A549 (cell line): ENCODE results near the gene STX12. TPM values are rescaled to one million over a fixed set of nuclear protein-coding genes. Genes with fewer than 3 reads are reported as not detected.

Experiments used
- ATAC-seq, 2 experiments: fragments of 200-7000 bp in 1 of 2; fragments of >200 bp in 1 of 2; cut with Nextera tagmentation in 1 of 2; cut with Tn5 transposase in 1 of 2; 3 replicates each; pipeline versions ENCODE4 v1.8.0 to v1.9.1; 2018 to 2020; ENCODE audit warnings: mild to moderate bottlenecking in 1 of 2, moderate library complexity in 1 of 2
- CTCF ChIA-PET: fragments of 300-600 bp; sonication (Branson Sonifier 250); formaldehyde crosslinking; extraction: SDS; loops from one replicate; lab custom pipeline; 2021; ENCODE audit warnings: antibody characterized with exemption, inconsistent platforms; lab: Yijun Ruan, JAX
- POLR2A ChIA-PET: fragments of 350-600 bp; formaldehyde crosslinking; extraction: SDS; loops from one replicate; lab custom pipeline; 2021; ENCODE audit warnings: antibody characterized with exemption, inconsistent platforms; lab: Yijun Ruan, JAX
- DNase-seq, 2 experiments: peaks; one replicate each; pipeline versions ENCODE4 v3.0.0 to v3.0.0-alpha.2; 2011 to 2016; ENCODE audit warnings: low read depth in 1 of 2, low spot score in 1 of 2
- FAIRE-seq: peaks from 2 replicates; lab custom pipeline; 2011; peaks lifted over from hg19 to GRCh38; lab: Jason Lieb, UNC
- H3K27ac ChIP-seq, 2 experiments: fragments of >200 bp; sonication (Bioruptor Twin); formaldehyde crosslinking; 3 replicates each; pipeline ENCODE4 v1.5.1; 2016 to 2017
- H3K4me1 ChIP-seq: fragments of >200 bp; sonication (Bioruptor Twin); formaldehyde crosslinking; 3 replicates; pipeline ENCODE4 v1.6.1; 2016
- H3K4me2 ChIP-seq: fragments of >200 bp; sonication (Bioruptor Twin); formaldehyde crosslinking; 3 replicates; pipeline ENCODE4 v1.6.1; 2016
- H3K4me3 ChIP-seq: fragments of >200 bp; sonication (Bioruptor Twin); formaldehyde crosslinking; 3 replicates; pipeline ENCODE4 v1.5.1; 2016
- H3K9me3 ChIP-seq: fragments of >200 bp; sonication (Bioruptor Twin); formaldehyde crosslinking; 3 replicates; pipeline ENCODE4 v1.6.1; 2016
- CBX8 ChIP-seq: fragments of 200-600 bp; sonication (generic); IDR thresholded peaks from 2 replicates; pipeline ENCODE4 v1.6.1; 2016
- CHD2 ChIP-seq: fragments of 150-350 bp; IDR thresholded peaks from 2 replicates; pipeline ENCODE4 v1.6.1; 2014; ENCODE audit warnings: low read length; ENCODE audit not compliant: partially characterized antibody
- CHD4 ChIP-seq: fragments of 200-600 bp; sonication (generic); IDR thresholded peaks from 2 replicates; pipeline ENCODE4 v1.6.1; 2016; ENCODE audit warnings: antibody characterized with exemption, mild to moderate bottlenecking, borderline replicate concordance
- HOXA7 ChIP-seq: fragments of 250-450 bp; sonication (Bioruptor Pico); IDR thresholded peaks from 2 replicates; pipeline ENCODE4 v1.5.0; 2020; ENCODE audit warnings: mild to moderate bottlenecking, moderate library complexity
- JUN ChIP-seq, 2 experiments: fragments of >200 bp; sonication (Bioruptor Twin); formaldehyde crosslinking; IDR thresholded peaks; 2 replicates in 1 of 2; 3 replicates in 1 of 2; pipeline ENCODE4 v1.6.1; 2016 to 2017
- KDM1A ChIP-seq: fragments of 200-600 bp; sonication (generic); IDR thresholded peaks from 2 replicates; pipeline ENCODE4 v1.6.1; 2016; ENCODE audit warnings: low read depth, mild to moderate bottlenecking
- KDM5A ChIP-seq: fragments of 200-600 bp; sonication (generic); IDR thresholded peaks from 2 replicates; pipeline ENCODE4 v1.6.1; 2016; ENCODE audit warnings: antibody characterized with exemption, mild to moderate bottlenecking
- MAZ ChIP-seq: fragments of 150-350 bp; IDR thresholded peaks from 2 replicates; pipeline ENCODE4 v1.6.1; 2014; ENCODE audit warnings: antibody characterized with exemption, low read depth, low read length, borderline replicate concordance
- MYC ChIP-seq: IDR thresholded peaks from 2 replicates; pipeline ENCODE4 v1.6.1; 2012; ENCODE audit warnings: mild to moderate bottlenecking, inconsistent platforms, low read length, improper control_type of control experiment, borderline replicate concordance
- PHF8 ChIP-seq: fragments of 200-600 bp; sonication (generic); IDR thresholded peaks from 2 replicates; pipeline ENCODE4 v1.6.1; 2016; ENCODE audit warnings: low read depth, mild to moderate bottlenecking, antibody characterized with exemption, moderate library complexity, borderline replicate concordance
- POLR2A ChIP-seq: IDR thresholded peaks from 2 replicates; pipeline ENCODE4 v1.6.1; 2012; ENCODE audit warnings: mild to moderate bottlenecking, low read length
- POLR2AphosphoS2 ChIP-seq: conservative IDR thresholded peaks from 2 replicates; pipeline ENCODE4 v1.6.1; 2012; ENCODE audit warnings: low read length, improper control_type of control experiment, inconsistent platforms
- RAD21 ChIP-seq, 2 experiments: fragments of >200 bp in 1 of 2; sonication (Bioruptor Twin) in 1 of 2; formaldehyde crosslinking in 1 of 2; IDR thresholded peaks in 1 of 2; conservative IDR thresholded peaks in 1 of 2; 2 replicates in 1 of 2; 3 replicates in 1 of 2; pipeline ENCODE4 v1.6.1; 2012 to 2018; ENCODE audit warnings: inconsistent platforms in 1 of 2
- RNF2 ChIP-seq: fragments of 200-600 bp; sonication (generic); IDR thresholded peaks from 2 replicates; pipeline ENCODE4 v1.6.1; 2016; ENCODE audit warnings: low read depth, mild to moderate bottlenecking, antibody characterized with exemption, moderate library complexity, borderline replicate concordance
- WGBS: methylation state at CpG from one replicate; pipeline ENCODE4 v1.1.6; 2017; ENCODE audit errors: missing lambda C conversion rate; 5-methylcytosine and 5-hydroxymethylcytosine counted together
- polyA plus RNA-seq, 4 experiments: library from polyadenylated mRNA; depleted of rRNA in 3 of 4; stranded (reverse); fragments of >200 nt; fragmentation: RNase III in 1 of 4; extraction: RNeasy Plus Mini Kit Qiagen cat#74134 plus additional on column Dnase treatment in 1 of 4; gene quantifications; 2 replicates in 3 of 4; 3 replicates in 1 of 4; pipeline ENCODE4 v1.2.3, GENCODE V29; 2011 to 2017
- TF ChIP-seq, protein P1 (sequence below): fragments of >200 bp; sonication (Bioruptor Twin); formaldehyde crosslinking; IDR thresholded peaks from 3 replicates; pipeline ENCODE4 v1.6.1; 2016
- TF ChIP-seq, protein P2 (sequence below): IDR thresholded peaks from 2 replicates; pipeline ENCODE4 v1.6.1; 2012
- TF ChIP-seq, protein P3 (sequence below): IDR thresholded peaks from 2 replicates; pipeline ENCODE4 v1.6.1; 2012
- TF ChIP-seq, protein P4 (sequence below): fragments of 150-350 bp; IDR thresholded peaks from 2 replicates; pipeline ENCODE4 v1.6.1; 2014; ENCODE audit warnings: low read depth, mild to moderate bottlenecking, low read length
- TF ChIP-seq, protein P5 (sequence below): fragments of 250-450 bp; sonication (Bioruptor Pico); IDR thresholded peaks from 2 replicates; pipeline ENCODE4 v1.5.0; 2020; ENCODE audit warnings: low read depth, mild to moderate bottlenecking, moderate library complexity
- TF ChIP-seq, protein P6 (sequence below): fragments of 250-450 bp; sonication (Bioruptor Pico); IDR thresholded peaks from 2 replicates; pipeline ENCODE4 v1.5.0; 2021; ENCODE audit warnings: mild to moderate bottlenecking, moderate library complexity, borderline replicate concordance

The STX12 gene
- polyA plus RNA-seq, 2 of the 4 experiments (the other 2 are of a cell fraction): 11.9 to 14.6 TPM

DNA sequence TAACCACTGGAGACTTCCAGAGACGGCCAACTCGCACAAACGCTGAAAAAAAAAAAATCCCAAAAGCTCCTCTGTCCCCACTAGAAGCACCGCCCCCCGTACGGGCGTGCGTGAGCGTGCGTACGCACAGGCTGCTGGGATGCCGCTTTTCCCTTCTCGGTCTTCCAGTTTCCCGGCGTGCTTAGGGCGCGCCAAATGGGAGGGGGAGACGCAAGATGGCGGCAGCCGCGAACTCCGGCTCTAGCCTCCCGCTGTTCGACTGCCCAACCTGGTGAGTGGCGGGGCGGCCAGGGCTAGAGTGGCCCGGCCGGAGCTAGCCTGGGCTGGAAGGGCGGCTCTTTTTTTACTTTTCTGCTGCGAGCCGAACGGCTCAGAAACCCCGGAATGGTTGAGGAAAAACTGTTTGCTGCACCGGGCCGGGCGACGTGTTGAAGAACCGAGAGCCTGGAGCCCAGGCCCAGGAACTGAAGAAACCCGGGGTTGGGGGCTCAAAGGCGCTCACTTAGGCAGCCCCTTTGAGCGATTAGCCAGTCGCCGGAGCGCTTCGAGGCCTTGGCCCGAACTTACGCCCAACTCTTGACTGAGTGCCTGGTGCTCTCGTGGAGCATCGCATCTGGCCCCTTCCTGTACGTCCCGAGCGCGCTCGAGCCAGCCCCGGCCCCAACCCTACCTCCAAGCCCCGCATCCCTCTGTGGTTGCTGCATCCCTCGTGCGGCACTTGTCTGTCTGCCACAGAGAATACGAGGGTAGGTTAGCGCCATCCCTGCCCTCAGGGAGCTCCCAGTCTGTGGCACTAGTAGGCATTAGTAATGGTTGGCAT is 57.8 kb downstream of the STX12 start, which contains the start of gene PPP1R8:
PPP1R8 (plus strand) TSS at position 162 of the 820 bp plus-strand sequence; CDS start at position 216, 54 bp downstream.
- H3K4me1 ChIP-seq: peaks cover 16% of the 10 kb centered on the region; the same call in 2 of the 3 replicates
- H3K4me3 ChIP-seq: peak within 1 kb of the TSS; percentile 98
- H3K27ac ChIP-seq: peak within 1 kb of the TSS; percentile 94 to 96
- TF ChIP-seq POLR2A (peak; percentile 83), PHF8 (peak; percentile 79), CBX8 (no peak), MYC (0 out of 2 replicates have a peak, but pooled peaks have one; percentile 15), KDM5A (peak; percentile 79), MAZ (0 out of 2 replicates have a peak, but pooled peaks have one; percentile 37), KDM1A (no peak), POLR2AphosphoS2 (no peak), JUN (IDR thresholded peaks at IDR 0.05) (peak in 1 of 2 experiments; percentile 77; a peak in 3 of 5 replicates)
- TF ChIP-seq, protein P1, sequence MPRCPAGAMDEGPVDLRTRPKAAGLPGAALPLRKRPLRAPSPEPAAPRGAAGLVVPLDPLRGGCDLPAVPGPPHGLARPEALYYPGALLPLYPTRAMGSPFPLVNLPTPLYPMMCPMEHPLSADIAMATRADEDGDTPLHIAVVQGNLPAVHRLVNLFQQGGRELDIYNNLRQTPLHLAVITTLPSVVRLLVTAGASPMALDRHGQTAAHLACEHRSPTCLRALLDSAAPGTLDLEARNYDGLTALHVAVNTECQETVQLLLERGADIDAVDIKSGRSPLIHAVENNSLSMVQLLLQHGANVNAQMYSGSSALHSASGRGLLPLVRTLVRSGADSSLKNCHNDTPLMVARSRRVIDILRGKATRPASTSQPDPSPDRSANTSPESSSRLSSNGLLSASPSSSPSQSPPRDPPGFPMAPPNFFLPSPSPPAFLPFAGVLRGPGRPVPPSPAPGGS: peak; percentile 64; the same call in 1 of the 3 replicates
- TF ChIP-seq, protein P2, sequence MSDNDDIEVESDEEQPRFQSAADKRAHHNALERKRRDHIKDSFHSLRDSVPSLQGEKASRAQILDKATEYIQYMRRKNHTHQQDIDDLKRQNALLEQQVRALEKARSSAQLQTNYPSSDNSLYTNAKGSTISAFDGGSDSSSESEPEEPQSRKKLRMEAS: peak; percentile 63
- TF ChIP-seq, protein P3, sequence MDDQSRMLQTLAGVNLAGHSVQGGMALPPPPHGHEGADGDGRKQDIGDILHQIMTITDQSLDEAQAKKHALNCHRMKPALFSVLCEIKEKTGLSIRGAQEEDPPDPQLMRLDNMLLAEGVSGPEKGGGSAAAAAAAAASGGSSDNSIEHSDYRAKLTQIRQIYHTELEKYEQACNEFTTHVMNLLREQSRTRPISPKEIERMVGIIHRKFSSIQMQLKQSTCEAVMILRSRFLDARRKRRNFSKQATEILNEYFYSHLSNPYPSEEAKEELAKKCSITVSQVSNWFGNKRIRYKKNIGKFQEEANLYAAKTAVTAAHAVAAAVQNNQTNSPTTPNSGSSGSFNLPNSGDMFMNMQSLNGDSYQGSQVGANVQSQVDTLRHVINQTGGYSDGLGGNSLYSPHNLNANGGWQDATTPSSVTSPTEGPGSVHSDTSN: peak; percentile 46; the same call in 1 of the 2 replicates
- TF ChIP-seq, all 56 proteins: peak for 9
- DNase-seq (peak; percentile 57 to 92), ATAC-seq (peak; percentile 100), FAIRE-seq (no peak)
- Histone ChIP-seq H3K9me3 (no peaks in the 10 kb centered on the region), H3K4me2 (peak within 1 kb of the TSS; percentile 87)
- WGBS: 0% methylated on average over 33 of the region's 60 CpGs
- POLR2A ChIA-PET: interaction anchor here (0.5 to 2.1 kb wide), 11 partner anchors 8 to 161 kb away, joined by 3 to 22 read pairs (median 4); partner anchors contain the start of genes FAM76A, IFI6 and STX12
- CTCF ChIA-PET: interaction anchor here (0.6 to 1.6 kb wide), 6 partner anchors 10 to 575 kb away, joined by 3 to 4 read pairs (median 3); no protein-coding TSS in a partner anchor

DNA sequence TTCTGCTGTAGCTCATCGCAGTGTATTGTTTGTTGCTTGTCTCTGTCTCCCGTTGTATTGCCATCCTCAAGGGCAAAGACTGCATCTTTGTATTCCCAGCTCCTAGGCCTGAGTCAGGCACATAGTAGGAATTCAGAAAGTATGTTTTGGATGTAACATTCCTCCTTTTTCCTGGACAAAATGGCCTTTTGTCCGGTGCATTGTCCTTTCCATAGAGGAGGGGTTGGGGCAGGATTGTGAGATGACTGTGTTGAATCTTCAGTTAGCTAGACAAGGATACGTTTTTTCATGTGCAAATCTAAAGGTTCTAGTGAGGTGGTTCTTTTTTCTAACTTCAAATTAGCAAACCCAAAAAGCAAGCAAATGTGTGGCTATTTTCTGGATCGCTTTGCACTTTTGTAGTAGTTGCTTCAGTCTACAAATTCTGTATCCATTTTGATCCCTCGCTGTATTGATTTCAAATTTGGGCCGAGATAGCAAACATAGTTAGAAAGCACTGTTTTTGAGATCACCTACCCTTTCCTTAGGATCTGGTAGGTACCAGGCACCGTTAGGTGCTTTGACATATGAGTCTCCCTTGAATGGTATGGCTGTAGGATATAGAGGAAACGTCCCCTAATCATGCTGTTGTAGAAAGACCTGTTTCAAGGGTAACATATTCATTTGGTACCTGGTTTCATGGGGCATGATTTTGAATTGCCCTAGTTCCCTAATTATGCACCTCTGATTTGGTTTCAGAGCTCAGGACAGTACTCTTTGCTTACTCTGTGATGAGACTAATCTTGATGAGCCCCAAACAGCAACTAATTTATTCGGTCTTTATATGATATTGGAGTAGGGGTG is 58.8 kb downstream of the STX12 start:
- CTCF ChIA-PET: interaction anchor here (1.3 to 1.6 kb wide), 2 partner anchors 9 kb away, joined by 3 to 5 read pairs; no protein-coding TSS in a partner anchor

DNA sequence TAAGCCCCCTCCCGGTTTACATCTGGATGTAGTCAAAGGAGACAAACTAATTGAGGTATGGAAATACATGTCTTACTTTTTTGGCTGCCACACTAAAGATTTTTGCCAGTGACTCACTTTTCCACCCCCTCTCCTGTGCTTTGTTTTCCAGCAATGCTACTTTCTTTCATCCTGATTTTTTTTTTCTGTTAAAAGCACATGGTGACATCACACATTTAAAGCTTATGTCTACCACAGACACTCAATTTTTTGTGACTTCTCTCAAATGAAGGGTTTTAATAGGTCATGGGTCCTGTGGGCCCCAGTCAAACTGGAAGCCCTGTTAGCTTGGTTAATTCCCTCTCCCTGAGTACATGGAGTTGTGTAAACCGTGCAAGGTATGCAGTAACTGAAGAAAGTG is 59.7 kb downstream of the STX12 start:
- no peaks in the 10 kb centered on the region for H3K9me3 ChIP-seq
- peaks cover 16% of the 10 kb centered on the region; the same call in 2 of the 3 replicates for H3K4me1 ChIP-seq
- CTCF ChIA-PET: interaction anchor here (1.1 to 3.6 kb wide), 3 partner anchors 8 to 24 kb away, joined by 3 to 11 read pairs (median 5); no protein-coding TSS in a partner anchor
- ATAC-seq (no peak), FAIRE-seq (no peak), DNase-seq (no peak)
- 96% methylated on average over 2 of the region's 2 CpGs for WGBS
- no peak overlapping the region for H3K27ac ChIP-seq
- no peak overlapping the region for H3K4me3 ChIP-seq
- H3K4me2 ChIP-seq: peak overlapping the region; percentile 87
- POLR2A ChIA-PET: no interaction called here
- TF ChIP-seq, protein P4, sequence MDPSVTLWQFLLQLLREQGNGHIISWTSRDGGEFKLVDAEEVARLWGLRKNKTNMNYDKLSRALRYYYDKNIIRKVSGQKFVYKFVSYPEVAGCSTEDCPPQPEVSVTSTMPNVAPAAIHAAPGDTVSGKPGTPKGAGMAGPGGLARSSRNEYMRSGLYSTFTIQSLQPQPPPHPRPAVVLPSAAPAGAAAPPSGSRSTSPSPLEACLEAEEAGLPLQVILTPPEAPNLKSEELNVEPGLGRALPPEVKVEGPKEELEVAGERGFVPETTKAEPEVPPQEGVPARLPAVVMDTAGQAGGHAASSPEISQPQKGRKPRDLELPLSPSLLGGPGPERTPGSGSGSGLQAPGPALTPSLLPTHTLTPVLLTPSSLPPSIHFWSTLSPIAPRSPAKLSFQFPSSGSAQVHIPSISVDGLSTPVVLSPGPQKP: no peak
- TF ChIP-seq CHD4 (no peak), HOXA7 (CRISPR knock-in tag) (no peak), RAD21 (conservative IDR thresholded peaks at IDR 0.05 in 1 of 2, IDR thresholded peaks at IDR 0.05 in 1 of 2) (no peak), RNF2 (no peak), KDM5A (no peak)
- TF ChIP-seq, protein P5, sequence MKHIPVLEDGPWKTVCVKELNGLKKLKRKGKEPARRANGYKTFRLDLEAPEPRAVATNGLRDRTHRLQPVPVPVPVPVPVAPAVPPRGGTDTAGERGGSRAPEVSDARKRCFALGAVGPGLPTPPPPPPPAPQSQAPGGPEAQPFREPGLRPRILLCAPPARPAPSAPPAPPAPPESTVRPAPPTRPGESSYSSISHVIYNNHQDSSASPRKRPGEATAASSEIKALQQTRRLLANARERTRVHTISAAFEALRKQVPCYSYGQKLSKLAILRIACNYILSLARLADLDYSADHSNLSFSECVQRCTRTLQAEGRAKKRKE (CRISPR knock-in tag): no peak
- TF ChIP-seq, protein P6, sequence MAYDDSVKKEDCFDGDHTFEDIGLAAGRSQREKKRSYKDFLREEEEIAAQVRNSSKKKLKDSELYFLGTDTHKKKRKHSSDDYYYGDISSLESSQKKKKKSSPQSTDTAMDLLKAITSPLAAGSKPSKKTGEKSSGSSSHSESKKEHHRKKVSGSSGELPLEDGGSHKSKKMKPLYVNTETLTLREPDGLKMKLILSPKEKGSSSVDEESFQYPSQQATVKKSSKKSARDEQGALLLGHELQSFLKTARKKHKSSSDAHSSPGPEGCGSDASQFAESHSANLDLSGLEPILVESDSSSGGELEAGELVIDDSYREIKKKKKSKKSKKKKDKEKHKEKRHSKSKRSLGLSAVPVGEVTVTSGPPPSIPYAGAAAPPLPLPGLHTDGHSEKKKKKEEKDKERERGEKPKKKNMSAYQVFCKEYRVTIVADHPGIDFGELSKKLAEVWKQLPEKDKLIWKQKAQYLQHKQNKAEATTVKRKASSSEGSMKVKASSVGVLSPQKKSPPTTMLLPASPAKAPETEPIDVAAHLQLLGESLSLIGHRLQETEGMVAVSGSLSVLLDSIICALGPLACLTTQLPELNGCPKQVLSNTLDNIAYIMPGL: no peak
- TF ChIP-seq, protein P3: no peak

More for the DNA sequence above, 58.8 kb downstream of the STX12 start:
- no peak for ATAC-seq
- WGBS: 42% methylated on average over 10 of the region's 10 CpGs
- no peaks in the 10 kb centered on the region for H3K9me3 ChIP-seq
- H3K27ac ChIP-seq: peak overlapping the region; percentile 94 to 96
- H3K4me2 ChIP-seq: peak overlapping the region; percentile 87
- POLR2A ChIA-PET: interaction anchor here (1.4 to 2.1 kb wide), 4 partner anchors 14 to 160 kb away, joined by 5 to 22 read pairs (median 11); partner anchors contain the start of genes FAM76A, IFI6 and STX12
- peak overlapping the region; percentile 98 for H3K4me3 ChIP-seq
- no peak for TF ChIP-seq CHD2
- DNase-seq: no peak
- FAIRE-seq: no peak
- H3K4me1 ChIP-seq: peaks cover 16% of the 10 kb centered on the region; the same call in 2 of the 3 replicates
